SU-DHL-6 (cell line): Measurements from ENCODE around the gene RPGR.

Source experiments
- H2AFZ ChIP-seq: fragments of 200-600 bp; sonication (generic); 2 replicates; pipeline ENCODE4 v1.6.1; 2014; ENCODE audit warnings: low read depth, mild to moderate bottlenecking, moderate library complexity, mixed read lengths, antibody characterized with exemption, low read length; ENCODE audit not compliant: severe bottlenecking
- H3F3A ChIP-seq: fragments of 200-600 bp; shearing (Covaris generic); 2 replicates; pipeline ENCODE4 v1.6.0; 2016; ENCODE audit warnings: antibody characterized with exemption, mild to moderate bottlenecking; ENCODE audit not compliant: insufficient read depth
- H3K27ac ChIP-seq: fragments of 200-600 bp; sonication (generic); 2 replicates; pipeline ENCODE4 v1.5.1; 2016; ENCODE audit warnings: low read depth, mild to moderate bottlenecking, low read length, moderate library complexity, mixed read lengths
- H3K27me3 ChIP-seq: fragments of 200-600 bp; sonication (generic), shearing (Covaris generic); 2 replicates; pipeline ENCODE4 v1.6.0; 2014; ENCODE audit warnings: mild to moderate bottlenecking, low read length
- H3K36me3 ChIP-seq: fragments of 200-600 bp; sonication (generic); 2 replicates; pipeline ENCODE4 v1.6.1; 2014; ENCODE audit warnings: mild to moderate bottlenecking, low read length, mixed read lengths
- H3K4me2 ChIP-seq: fragments of 300-600, 200-600 bp; shearing (Covaris generic), sonication (generic); 2 replicates; pipeline ENCODE4 v1.6.0; 2014; ENCODE audit warnings: low read length, low read depth, mild to moderate bottlenecking; ENCODE audit not compliant: poor library complexity, severe bottlenecking
- H3K4me3 ChIP-seq: fragments of 200-600 bp; sonication (generic); 2 replicates; pipeline ENCODE4 v1.5.1; 2014; ENCODE audit warnings: antibody characterized with exemption, low read length, mild to moderate bottlenecking, mixed read lengths; ENCODE audit not compliant: insufficient read depth, poor library complexity, severe bottlenecking
- H3K79me2 ChIP-seq: fragments of 200-600 bp; sonication (generic); 2 replicates; pipeline ENCODE4 v1.6.1; 2014; ENCODE audit warnings: mild to moderate bottlenecking, low read length, moderate library complexity; ENCODE audit not compliant: insufficient read depth
- H3K9ac ChIP-seq: fragments of 200-600 bp; sonication (generic); 2 replicates; pipeline ENCODE4 v1.7.0; 2014; ENCODE audit warnings: mild to moderate bottlenecking, low read length
- H3K9me2 ChIP-seq: fragments of 200-600 bp; sonication (generic); replicated peaks from 2 replicates; pipeline ENCODE4 v1.6.1; 2014; ENCODE audit warnings: low read length; ENCODE audit not compliant: insufficient read depth
- H3K9me3 ChIP-seq: fragments of 200-600 bp; sonication (generic); 2 replicates; pipeline ENCODE4 v1.6.1; 2014; ENCODE audit warnings: low read length, mixed read lengths; ENCODE audit not compliant: insufficient read depth
- H4K20me1 ChIP-seq: fragments of 200-600 bp; sonication (generic); 2 replicates; pipeline ENCODE4 v1.6.1; 2014; ENCODE audit warnings: low read depth, mild to moderate bottlenecking, antibody characterized with exemption, low read length, moderate library complexity, mixed read lengths
- CTCF ChIP-seq: fragments of 200-600 bp; sonication (generic); IDR thresholded peaks from one replicate; pipeline ENCODE4 v1.5.1; 2017; ENCODE audit warnings: antibody characterized with exemption, mild to moderate bottlenecking, low read length, moderate library complexity; ENCODE audit not compliant: insufficient read depth, poor library complexity, severe bottlenecking
- EZH2phosphoT487 ChIP-seq: fragments of 200-600 bp; sonication (generic), shearing (Covaris generic); conservative IDR thresholded peaks from 2 replicates; pipeline ENCODE4 v1.6.1; 2018; ENCODE audit warnings: mild to moderate bottlenecking, antibody characterized with exemption, low read length, moderate library complexity, mixed read lengths

The RPGR gene

GRCh38 chrX:38277802-38278201 is 49.5 kb downstream of the RPGR start:
- no peaks in the 10 kb centered on the region for H3K27me3 ChIP-seq
- H2AFZ ChIP-seq, result no peak overlapping the region
- no peak overlapping the region for H3K27ac ChIP-seq
- no peaks in the 10 kb centered on the region for H4K20me1 ChIP-seq
- no peak overlapping the region for H3K4me2 ChIP-seq
- no peak overlapping the region for H3K4me3 ChIP-seq
- no peaks in the 10 kb centered on the region for H3K79me2 ChIP-seq
- H3K9ac ChIP-seq, result no peak overlapping the region
- H3F3A ChIP-seq, result no peaks in the 10 kb centered on the region
- H3K36me3 ChIP-seq, result no peaks in the 10 kb centered on the region
- TF ChIP-seq CTCF (no peak), EZH2phosphoT487 (no peak)
- H3K9me3 ChIP-seq, result no peaks in the 10 kb centered on the region
- no peaks in the 10 kb centered on the region for H3K9me2 ChIP-seq

- H2AFZ ChIP-seq, result no peak overlapping the region
- TF ChIP-seq CTCF (no peak), EZH2phosphoT487 (no peak)
Measured at GRCh38 chrX:38277136-38277535, 50.2 kb downstream of the RPGR start.

GRCh38 chrX:38276089-38276488 is 51.2 kb downstream of the RPGR start:
- H3K4me2 ChIP-seq, result no peak overlapping the region
- H4K20me1 ChIP-seq, result no peaks in the 10 kb centered on the region
- H3K27me3 ChIP-seq, result no peaks in the 10 kb centered on the region
- no peaks in the 10 kb centered on the region for H3K79me2 ChIP-seq
- H3K9me2 ChIP-seq, result no peaks in the 10 kb centered on the region
- H2AFZ ChIP-seq, result no peak overlapping the region
- H3F3A ChIP-seq, result no peaks in the 10 kb centered on the region
- no peak overlapping the region for H3K9ac ChIP-seq
- no peaks in the 10 kb centered on the region for H3K36me3 ChIP-seq
- no peaks in the 10 kb centered on the region for H3K9me3 ChIP-seq
- no peak overlapping the region for H3K4me3 ChIP-seq
- no peak overlapping the region for H3K27ac ChIP-seq
- TF ChIP-seq CTCF, result no peak
- TF ChIP-seq EZH2phosphoT487, result no peak

More at GRCh38 chrX:38277136-38277535, 50.2 kb downstream of the RPGR start:
- Histone ChIP-seq H3K27ac (no peak overlapping the region), H3K27me3 (no peaks in the 10 kb centered on the region), H3K36me3 (no peaks in the 10 kb centered on the region), H3K9me3 (no peaks in the 10 kb centered on the region), H4K20me1 (no peaks in the 10 kb centered on the region), H3K9me2 (no peaks in the 10 kb centered on the region), H3K9ac (no peak overlapping the region), H3K4me3 (no peak overlapping the region), H3F3A (no peaks in the 10 kb centered on the region), H3K79me2 (no peaks in the 10 kb centered on the region), H3K4me2 (no peak overlapping the region)
